DMS 273 (cell line): Measurements from ENCODE around the gene PLEKHB1.
"Not testable (repeated sequence)": the region's sequence is repeated elsewhere in the genome, so short reads cannot be mapped to it uniquely, and the experiment has no call there.

Source experiments
- DNase-seq: peaks from one replicate; lab custom pipeline; 2025; ENCODE audit not compliant: unreplicated experiment; lab: John Stamatoyannopoulos, UW

The PLEKHB1 gene

DNA sequence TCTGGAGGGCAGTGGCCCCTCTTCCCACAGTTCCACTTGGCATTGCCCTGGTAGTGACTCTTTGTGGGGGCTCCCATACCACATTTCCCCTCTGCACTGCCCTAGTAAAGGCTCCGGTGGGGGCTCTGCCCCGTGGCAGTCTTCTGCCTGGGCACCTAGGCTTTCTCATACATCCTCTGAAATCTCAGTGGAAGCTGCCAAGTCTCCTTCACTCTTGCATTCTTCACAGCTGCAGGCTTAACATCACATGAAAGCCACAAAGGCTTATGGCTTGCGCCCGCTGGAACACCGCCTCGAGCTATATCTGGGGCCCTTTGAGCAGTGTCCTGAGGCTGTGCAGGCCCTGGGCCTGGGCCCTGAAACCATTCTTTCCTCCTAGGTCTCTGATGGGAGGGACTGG lies 25.3 kb downstream of the PLEKHB1 start:
- DNase-seq = no peak

DNA sequence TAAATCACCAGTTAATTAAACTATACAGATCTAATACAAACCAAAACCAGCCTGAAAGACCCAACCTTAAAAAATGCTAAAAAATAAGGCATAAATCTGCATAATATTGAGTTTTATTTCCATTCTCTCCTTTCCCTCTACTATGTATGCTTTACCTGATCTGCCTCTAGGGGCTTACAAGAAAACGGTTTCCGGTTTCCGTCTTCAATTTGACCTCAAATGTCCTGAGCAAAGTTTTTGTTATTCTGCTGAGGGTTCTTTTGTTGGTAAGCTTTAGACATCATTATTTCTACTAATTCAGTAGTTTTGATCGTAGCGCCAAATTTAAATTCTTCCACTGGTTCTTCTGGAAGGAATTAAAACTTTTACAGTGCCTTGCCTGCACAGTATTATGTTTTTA lies 30.2 kb downstream of the PLEKHB1 start:
- DNase-seq = not testable (repeated sequence)

DNA sequence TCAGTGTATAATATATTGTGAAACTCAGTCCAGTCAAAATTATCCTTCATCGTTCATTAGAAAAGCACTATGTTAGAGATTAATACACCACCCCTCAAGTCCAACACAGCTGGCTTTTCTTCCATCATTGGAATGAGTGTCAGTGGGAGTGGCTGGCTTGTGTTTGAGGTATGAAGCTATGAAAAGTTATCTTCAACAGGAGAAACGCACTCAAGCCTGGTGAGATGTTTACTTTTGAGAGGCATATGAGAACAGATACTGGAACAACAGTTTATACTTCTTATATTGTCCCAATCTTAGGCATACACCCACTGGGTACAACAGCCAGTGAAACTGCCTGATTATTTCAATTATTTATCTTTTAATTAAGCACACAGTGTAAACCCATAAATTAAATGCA lies 34.3 kb downstream of the PLEKHB1 start:
- DNase-seq = no peak

GRCh38 chr11:73693899-73694525 lies 47.6 kb downstream of the PLEKHB1 start:
- DNase-seq = no peak

DNA sequence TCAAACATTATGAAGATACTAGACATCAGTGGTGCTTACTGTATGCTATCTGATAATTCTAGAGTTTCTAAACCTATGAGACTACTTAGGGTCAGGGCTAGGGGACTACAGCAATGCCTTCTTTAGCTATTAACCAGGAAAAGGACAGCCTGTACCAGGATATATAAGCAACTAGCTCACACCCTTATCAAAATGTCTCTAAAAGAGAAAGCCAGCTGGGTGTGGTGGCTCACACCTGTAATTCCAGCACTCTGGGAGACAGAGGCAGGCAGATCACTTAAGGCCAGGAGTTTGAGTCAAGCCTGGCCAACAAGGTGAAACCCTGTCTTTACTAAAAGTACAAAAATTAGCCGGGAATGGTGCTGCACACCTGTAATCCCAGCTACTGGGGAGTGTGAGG lies 58.7 kb downstream of the PLEKHB1 start:
- no peak for DNase-seq

DNA sequence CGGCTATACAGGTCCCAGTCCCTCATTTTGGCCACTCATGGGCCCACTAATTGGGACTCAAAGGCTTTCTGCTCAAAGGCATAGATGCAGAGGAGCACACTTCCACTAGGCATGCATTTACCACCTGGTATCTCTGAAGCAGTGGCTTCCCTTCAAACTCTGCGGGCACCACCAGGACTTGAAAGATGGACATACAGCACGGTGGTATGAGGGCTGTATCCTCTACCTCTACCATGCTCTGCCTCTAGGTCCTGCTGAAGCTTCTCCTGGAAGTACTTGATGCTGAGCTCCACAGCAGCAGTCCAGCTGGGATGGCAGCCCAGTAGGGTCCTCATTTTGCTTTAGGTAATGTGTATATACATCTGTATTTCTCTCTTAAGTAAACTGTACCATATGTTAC lies 64.6 kb downstream of the PLEKHB1 start:
- DNase-seq = no peak
